Stomach (tissue), 9 donors: ENCODE data around the gene ZMYND10. TPM values are rescaled to one million over a fixed set of nuclear protein-coding genes. Genes with fewer than 3 reads are reported as not detected.

Experiments
- DNase-seq, 2 donors: peaks; one replicate each; pipeline versions ENCODE4 v3.0.0 to v3.0.0-alpha.2; 2013 to 2019
- H3K27ac ChIP-seq, 5 donors: fragments of 200-600 bp in 4 of 5; sonication (generic) in 4 of 5; one replicate each; pipeline ENCODE4 v1.5.1; 2013 to 2019; ENCODE audit warnings: mild to moderate bottlenecking in 1 of 5, moderate library complexity in 1 of 5
- H3K27me3 ChIP-seq, 3 donors: fragments of 200-600 bp; sonication (generic); one replicate each; pipeline ENCODE4 v1.5.1; 2017 to 2019; ENCODE audit warnings: mixed run types in 1 of 3
- H3K36me3 ChIP-seq, 4 donors: fragments of 200-600 bp; sonication (generic); 1 replicate in 3 of 4; 2 replicates in 1 of 4; pipeline ENCODE4 v1.5.1; 2016 to 2019
- H3K4me1 ChIP-seq, 4 donors: fragments of 200-600 bp; sonication (generic); one replicate each; pipeline ENCODE4 v1.5.1; 2016 to 2019
- H3K4me3 ChIP-seq, 4 donors: fragments of 200-600 bp; sonication (generic) in 3 of 4; one replicate each; pipeline ENCODE4 v1.5.1; 2016 to 2019; ENCODE audit warnings: mild to moderate bottlenecking in 1 of 4
- H3K9me3 ChIP-seq, 4 donors: fragments of 200-600 bp; sonication (generic); one replicate each; pipeline ENCODE4 v1.5.1; 2016 to 2019
- EP300 ChIP-seq: sonication (generic); formaldehyde crosslinking; IDR thresholded peaks from one replicate; pipeline ENCODE4 v1.6.1; 2017; ENCODE audit warnings: antibody characterized with exemption
- POLR2A ChIP-seq, 4 donors: fragments of 450-650 bp; IDR thresholded peaks; one replicate each; pipeline ENCODE4 v1.6.1; 2016; ENCODE audit warnings: antibody characterized with exemption in 4 of 4, control low read depth in 2 of 4, mild to moderate bottlenecking in 1 of 4, moderate library complexity in 1 of 4
- POLR2AphosphoS5 ChIP-seq, 3 donors: sonication (generic); formaldehyde crosslinking; IDR thresholded peaks; one replicate each; pipeline ENCODE4 v1.6.1; 2016; ENCODE audit warnings: antibody characterized with exemption in 3 of 3
- WGBS, 5 donors: extraction: QIAGEN DNeasy Blood & Tissue Kit in 3 of 5; methylation state at CpG; one replicate each; pipeline versions ENCODE4 v1.1.5 to v1.1.7; 2013 to 2018; 5-methylcytosine and 5-hydroxymethylcytosine counted together
- intact Hi-C: fragments of 100-400 bp; cut with DNase I; formaldehyde crosslinking; loops from one replicate; pipeline ENCODE4 v1.15.1; 2023; ENCODE audit warnings: low total_unique reads
- polyA plus RNA-seq, 3 donors: library from polyadenylated mRNA; stranded (reverse); fragments of 200-250 nt; gene quantifications; one replicate each; pipeline ENCODE4 v1.2.3, GENCODE V29; 2013
- total RNA-seq, 5 donors: library from RNA; depleted of rRNA; stranded (reverse); fragments of >200 nt; gene quantifications; one replicate each; pipeline versions ENCODE4 v1.1.0 to v1.2.3, GENCODE V29; 2014 to 2016
- TF ChIP-seq, protein P1 (sequence below), 7 experiments: fragments of 450-650 bp in 4 of 7; fragments of 200-600 bp in 3 of 7; sonication (generic) in 3 of 7; IDR thresholded peaks; one replicate each; pipeline ENCODE4 v1.5.1; 2016 to 2019; ENCODE audit warnings: antibody characterized with exemption in 7 of 7, control low read depth in 2 of 7, mild to moderate bottlenecking in 1 of 7
- donor health status: healthy with polysubstance abuse.
- donor health status: Bipolar disorder and iron deficiency.
- donor health status: healthy.

ZMYND10 gene
- total and polyA plus RNA-seq, 8 donors: 0.87 to 61.4 (median 0.92) TPM; not detected in 1

DNA sequence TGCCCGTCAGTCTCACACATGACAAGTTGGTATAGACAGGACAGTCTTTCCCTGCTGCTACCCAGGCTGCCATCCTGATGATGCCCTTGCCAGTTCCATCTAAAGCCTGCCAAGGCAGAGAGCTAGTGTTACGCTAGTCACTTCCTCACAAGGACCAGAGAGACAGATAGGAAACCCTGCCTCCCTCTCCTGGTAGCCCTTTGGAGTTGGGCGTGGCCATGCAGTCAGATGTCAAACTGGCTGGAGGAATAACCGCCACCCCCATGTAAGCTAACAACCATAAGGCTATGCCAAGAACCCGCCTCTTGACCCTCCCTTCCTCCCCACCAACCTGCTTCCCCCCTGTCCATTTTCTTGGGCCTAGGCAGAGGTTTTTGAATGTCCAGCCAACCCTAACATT lies 11.0 kb upstream of the ZMYND10 start:
- TF ChIP-seq POLR2A (IDR thresholded peaks at IDR 0.05): no peak
- no peak for TF ChIP-seq EP300
- TF ChIP-seq POLR2AphosphoS5 (IDR thresholded peaks at IDR 0.05): peak in 1 of 3 donors; percentile 28
- TF ChIP-seq, protein P1, sequence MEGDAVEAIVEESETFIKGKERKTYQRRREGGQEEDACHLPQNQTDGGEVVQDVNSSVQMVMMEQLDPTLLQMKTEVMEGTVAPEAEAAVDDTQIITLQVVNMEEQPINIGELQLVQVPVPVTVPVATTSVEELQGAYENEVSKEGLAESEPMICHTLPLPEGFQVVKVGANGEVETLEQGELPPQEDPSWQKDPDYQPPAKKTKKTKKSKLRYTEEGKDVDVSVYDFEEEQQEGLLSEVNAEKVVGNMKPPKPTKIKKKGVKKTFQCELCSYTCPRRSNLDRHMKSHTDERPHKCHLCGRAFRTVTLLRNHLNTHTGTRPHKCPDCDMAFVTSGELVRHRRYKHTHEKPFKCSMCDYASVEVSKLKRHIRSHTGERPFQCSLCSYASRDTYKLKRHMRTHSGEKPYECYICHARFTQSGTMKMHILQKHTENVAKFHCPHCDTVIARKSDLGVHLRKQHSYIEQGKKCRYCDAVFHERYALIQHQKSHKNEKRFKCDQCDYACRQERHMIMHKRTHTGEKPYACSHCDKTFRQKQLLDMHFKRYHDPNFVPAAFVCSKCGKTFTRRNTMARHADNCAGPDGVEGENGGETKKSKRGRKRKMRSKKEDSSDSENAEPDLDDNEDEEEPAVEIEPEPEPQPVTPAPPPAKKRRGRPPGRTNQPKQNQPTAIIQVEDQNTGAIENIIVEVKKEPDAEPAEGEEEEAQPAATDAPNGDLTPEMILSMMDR (IDR thresholded peaks at IDR 0.05): no peak
- Histone ChIP-seq H3K27ac (peak overlapping the region; percentile 10 to 92 (median 89)), H3K27me3 (no peaks in the 10 kb centered on the region), H3K4me3 (peak overlapping the region; percentile 68 to 89 (median 84)), H3K4me1 (peaks cover 42 to 79% (median 64%) of the 10 kb centered on the region in 4 donors), H3K9me3 (no peaks in the 10 kb centered on the region), H3K36me3 (peaks cover 33 to 53% (median 44%) of the 10 kb centered on the region in 4 donors)
- DNase-seq: peak; percentile 60 to 71
- intact Hi-C loops: no loop called here
- WGBS, 5 donors: 27 to 46% (median 35%) methylated on average over 4 to 5 of the region's 5 CpGs

DNA sequence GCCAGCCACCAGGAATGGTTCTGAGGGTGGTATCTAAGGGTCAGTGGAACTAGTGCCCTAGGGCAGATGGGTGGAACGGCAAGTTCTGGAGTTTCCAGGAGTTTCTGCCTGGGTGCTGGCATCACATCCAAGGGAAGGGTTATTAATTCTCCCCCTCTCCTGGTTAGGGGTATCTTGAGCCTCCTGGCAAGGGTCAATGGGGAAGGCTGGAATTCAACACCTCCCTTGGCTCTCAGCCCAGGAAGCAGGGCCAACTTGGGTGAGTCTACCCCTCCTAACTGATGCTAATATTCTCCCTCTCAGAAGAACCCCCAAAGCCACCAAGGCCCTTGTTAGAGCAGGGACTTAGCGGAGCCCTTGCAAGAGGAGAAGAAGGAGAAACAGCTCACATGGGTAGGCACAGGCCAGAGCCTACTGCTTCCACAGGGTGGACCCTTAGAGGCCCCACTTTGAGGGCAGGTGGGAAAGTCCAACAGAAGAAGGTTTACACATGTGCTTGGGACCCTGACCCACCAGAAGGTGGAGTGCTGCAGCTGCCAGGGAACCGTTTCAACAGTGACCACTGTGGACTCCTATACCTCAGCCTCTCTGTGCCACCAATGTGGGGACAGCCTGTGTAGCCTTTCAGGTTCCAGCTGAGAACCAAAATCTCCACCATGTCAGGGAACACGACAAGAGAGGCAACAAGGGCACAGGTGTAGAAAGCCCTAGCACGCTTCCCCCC lies 10.5 kb upstream of the ZMYND10 start:
- no peaks in the 10 kb centered on the region for H3K27me3 ChIP-seq
- TF ChIP-seq, protein P1 (IDR thresholded peaks at IDR 0.05): no peak
- DNase-seq: peak in 1 of 2 donors; percentile 40
- intact Hi-C loops: no loop called here
- no peaks in the 10 kb centered on the region for H3K9me3 ChIP-seq
- H3K27ac ChIP-seq: peak overlapping the region; percentile 13 to 92 (median 30)
- 46 to 69% (median 51%) methylated on average over 5 of the region's 5 CpGs for WGBS, 5 donors
- H3K36me3 ChIP-seq: peaks cover 33 to 53% (median 44%) of the 10 kb centered on the region in 4 donors
- peaks cover 48 to 84% (median 69%) of the 10 kb centered on the region in 4 donors for H3K4me1 ChIP-seq
- H3K4me3 ChIP-seq: peak overlapping the region; percentile 68 to 89 (median 84)

DNA sequence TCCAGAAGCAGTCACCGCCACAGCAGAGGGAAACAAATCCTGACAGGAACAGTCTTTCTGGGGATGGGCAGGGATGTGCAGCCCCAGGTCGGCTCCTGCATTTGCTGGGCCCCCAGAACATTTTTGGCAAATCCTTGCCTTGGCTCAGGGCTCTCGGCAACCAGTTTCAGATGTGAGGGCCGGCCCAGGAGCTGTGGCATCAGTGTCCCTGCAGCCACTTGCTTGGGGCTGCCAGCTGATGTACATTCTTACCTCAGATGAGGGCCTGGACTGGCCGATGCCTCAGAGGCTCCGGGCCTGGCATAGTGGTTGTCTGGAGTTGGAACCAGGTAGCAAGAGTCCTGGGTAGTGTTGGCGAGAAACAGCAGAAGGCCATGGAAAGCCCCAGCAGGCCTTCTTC lies 9.3 kb upstream of the ZMYND10 start:
- peaks cover 33 to 53% (median 44%) of the 10 kb centered on the region in 4 donors for H3K36me3 ChIP-seq
- intact Hi-C loops: no loop called here
- peak overlapping the region in 1 of 5 donors; percentile 92 for H3K27ac ChIP-seq
- H3K27me3 ChIP-seq: no peaks in the 10 kb centered on the region
- no peaks in the 10 kb centered on the region for H3K9me3 ChIP-seq
- 63 to 87% (median 80%) methylated on average over 6 to 7 of the region's 7 CpGs for WGBS, 5 donors
- peaks cover 55 to 88% (median 77%) of the 10 kb centered on the region in 4 donors for H3K4me1 ChIP-seq
- TF ChIP-seq EP300 (no peak), POLR2A (IDR thresholded peaks at IDR 0.05) (no peak), POLR2AphosphoS5 (IDR thresholded peaks at IDR 0.05) (no peak)
- TF ChIP-seq, protein P1 (IDR thresholded peaks at IDR 0.05): no peak
- no peak overlapping the region for H3K4me3 ChIP-seq
- DNase-seq: no peak

DNA sequence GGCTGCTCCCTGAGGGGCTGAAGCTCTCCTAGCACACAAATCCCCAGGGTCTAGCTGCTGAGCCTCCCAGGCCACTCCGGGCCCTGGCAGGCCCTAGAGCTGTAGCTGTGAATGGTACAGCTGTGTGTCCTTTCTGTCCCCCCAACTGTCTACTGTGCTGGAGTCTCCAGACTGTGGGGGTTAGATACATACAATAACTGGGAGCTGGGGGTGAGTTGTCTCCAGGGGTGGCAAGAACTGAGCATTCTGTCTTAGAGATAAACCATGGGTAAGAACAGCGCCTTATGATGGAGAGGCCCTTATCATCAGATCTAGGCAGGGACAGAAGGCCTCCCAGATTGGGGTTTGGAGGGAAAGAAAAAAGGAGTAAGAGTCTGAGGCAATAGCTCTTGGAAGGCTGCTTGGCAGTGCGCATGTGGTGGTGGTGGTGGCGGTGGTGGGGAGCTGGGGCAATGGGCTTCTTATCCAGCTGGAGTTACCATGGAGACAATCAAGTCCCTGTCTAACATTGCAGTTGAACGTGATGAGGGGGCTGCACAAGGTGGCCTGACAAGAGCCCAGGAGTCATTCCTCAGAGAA lies 8.7 kb upstream of the ZMYND10 start:
- DNase-seq: no peak
- peaks cover 60 to 90% (median 81%) of the 10 kb centered on the region in 4 donors for H3K4me1 ChIP-seq

More for the DNA sequence above, 8.7 kb upstream of the ZMYND10 start:
- H3K27ac ChIP-seq: no peak overlapping the region
- TF ChIP-seq POLR2AphosphoS5 (IDR thresholded peaks at IDR 0.05): no peak
- TF ChIP-seq, protein P1 (IDR thresholded peaks at IDR 0.05): no peak
- TF ChIP-seq EP300: no peak
- no peak for TF ChIP-seq POLR2A (IDR thresholded peaks at IDR 0.05)
- 71 to 85% (median 79%) methylated on average over 5 of the region's 5 CpGs for WGBS, 5 donors
- H3K4me3 ChIP-seq: no peak overlapping the region
- intact Hi-C loops: no loop called here
- no peaks in the 10 kb centered on the region for H3K27me3 ChIP-seq
- peaks cover 33 to 53% (median 45%) of the 10 kb centered on the region in 4 donors for H3K36me3 ChIP-seq
- H3K9me3 ChIP-seq: no peaks in the 10 kb centered on the region
